Measurements from ENCODE around the gene NIN. TPM values are rescaled to one million over a fixed set of nuclear protein-coding genes. Genes with fewer than 3 reads are reported as not detected.
"Not testable (repeated sequence)": the region's sequence is repeated elsewhere in the genome, so short reads cannot be mapped to it uniquely, and the experiment has no call there.

The NIN gene
- total and polyA plus RNA-seq, 5 experiments from 2014 or later: 37.1 to 137 (median 60.2) TPM

DNA sequence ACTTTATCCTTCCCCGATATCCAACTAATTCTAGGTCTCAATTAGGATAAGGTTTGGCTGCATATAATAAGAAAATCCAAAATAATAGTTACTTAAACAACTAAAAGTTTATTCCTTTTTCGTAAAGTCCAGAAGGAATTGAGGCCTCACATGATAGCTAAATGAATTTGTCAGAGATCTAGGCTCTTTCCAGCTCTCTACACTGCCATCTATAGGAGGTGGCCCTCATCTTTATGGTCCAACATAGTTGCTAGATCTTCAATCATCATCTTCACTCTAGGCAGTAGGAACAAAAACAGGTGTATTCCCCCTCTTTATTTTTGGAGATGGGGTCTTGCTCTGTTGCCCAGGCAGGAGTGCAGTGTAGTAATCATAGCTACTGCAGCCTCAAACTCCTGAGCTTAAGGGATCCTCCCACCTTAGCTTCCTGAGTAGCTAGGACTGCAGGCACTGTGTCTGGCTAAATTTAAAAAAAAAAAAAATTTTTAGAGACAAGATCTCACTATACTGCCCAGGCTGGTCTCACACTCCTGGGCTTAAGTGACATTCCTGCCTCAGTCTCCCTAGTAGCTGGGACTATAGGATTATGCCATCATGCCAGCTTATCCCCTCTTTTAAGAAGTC, 116.4 kb downstream of the NIN start:
- Mint-ChIP-seq H3K9me3 (no peaks in the 10 kb centered on the region), H3K27ac (no peak overlapping the region), H3K4me1 (no peaks in the 10 kb centered on the region), H3K4me3 (no peak overlapping the region), H3K27me3 (peaks cover 0 to 4% (median 2%) of the 10 kb centered on the region in 5 donors), H3K36me3 (no peaks in the 10 kb centered on the region)
- POLR2A ChIA-PET: interaction anchor here (0.6 kb wide), 1 partner anchor 946 kb away, joined by 3 read pairs; the partner anchor contains the start of gene KLHDC2
- ATAC-seq: no peak
- peak in 1 of 10 donors; percentile 26 for DNase-seq

DNA sequence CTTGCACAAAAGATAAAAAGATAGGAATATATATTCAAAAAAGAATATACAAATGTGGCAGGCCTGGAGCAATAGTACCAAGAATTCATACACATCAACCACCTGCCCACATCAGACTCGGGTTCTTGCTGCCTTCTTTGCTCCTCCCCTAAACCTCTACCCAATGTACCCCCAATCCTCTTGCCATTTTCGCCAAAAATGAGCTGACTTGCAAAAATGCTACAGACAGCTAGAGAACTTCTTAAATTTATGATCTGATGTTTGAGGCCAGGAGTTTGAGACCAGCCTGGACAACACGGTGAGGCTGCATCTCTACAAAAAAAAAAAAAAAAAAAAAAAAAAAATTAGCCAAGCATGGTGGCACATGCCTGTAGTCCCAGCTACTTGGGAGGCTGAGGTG, 119.9 kb downstream of the NIN start:
- Mint-ChIP-seq H3K27ac (no peak overlapping the region), H3K4me3 (no peak overlapping the region), H3K9me3 (no peaks in the 10 kb centered on the region), H3K27me3 (peaks cover 0 to 4% (median 2%) of the 10 kb centered on the region in 5 donors), H3K4me1 (no peaks in the 10 kb centered on the region), H3K36me3 (no peaks in the 10 kb centered on the region)
- DNase-seq: no peak
- POLR2A ChIA-PET: no interaction called here
- no peak for ATAC-seq

DNA sequence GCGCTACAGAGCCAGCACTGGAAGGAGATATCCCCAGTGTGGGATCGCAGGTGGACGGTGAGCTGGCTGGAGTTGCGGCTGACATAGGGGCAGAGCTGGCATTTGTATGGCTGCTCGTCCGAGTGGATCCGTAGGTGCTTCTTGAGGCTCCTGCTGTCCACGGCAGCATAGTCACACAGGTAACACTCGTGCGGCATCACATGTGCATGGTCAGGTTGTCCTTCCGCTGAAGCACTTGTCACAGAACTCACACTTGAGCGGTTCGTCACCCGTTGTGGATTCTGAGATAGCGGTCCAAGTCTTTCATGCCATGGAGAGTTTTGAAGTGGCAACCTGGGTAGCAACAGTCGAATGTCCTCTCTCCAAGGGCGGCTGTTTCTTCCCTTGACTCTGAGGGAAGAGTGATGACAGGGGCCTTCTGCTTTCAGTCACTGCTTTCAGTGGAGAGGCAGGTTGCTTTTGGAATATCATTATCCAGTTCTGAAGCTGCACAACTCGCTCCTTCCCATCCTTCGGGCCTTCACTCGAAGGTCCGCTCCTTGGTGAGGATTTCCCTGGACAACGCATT, 125.9 kb downstream of the NIN start:
- Mint-ChIP-seq H3K4me1 (no peaks in the 10 kb centered on the region), H3K4me3 (no peak overlapping the region), H3K27me3 (peaks cover 2 to 16% (median 6%) of the 10 kb centered on the region in 5 donors), H3K36me3 (peaks cover 0 to 2% (median 0%) of the 10 kb centered on the region in 3 donors), H3K9me3 (peaks cover 0 to 6% (median 0%) of the 10 kb centered on the region in 9 donors), H3K27ac (no peak overlapping the region)
- ATAC-seq: no peak
- DNase-seq: no peak
- POLR2A ChIA-PET: no interaction called here

DNA sequence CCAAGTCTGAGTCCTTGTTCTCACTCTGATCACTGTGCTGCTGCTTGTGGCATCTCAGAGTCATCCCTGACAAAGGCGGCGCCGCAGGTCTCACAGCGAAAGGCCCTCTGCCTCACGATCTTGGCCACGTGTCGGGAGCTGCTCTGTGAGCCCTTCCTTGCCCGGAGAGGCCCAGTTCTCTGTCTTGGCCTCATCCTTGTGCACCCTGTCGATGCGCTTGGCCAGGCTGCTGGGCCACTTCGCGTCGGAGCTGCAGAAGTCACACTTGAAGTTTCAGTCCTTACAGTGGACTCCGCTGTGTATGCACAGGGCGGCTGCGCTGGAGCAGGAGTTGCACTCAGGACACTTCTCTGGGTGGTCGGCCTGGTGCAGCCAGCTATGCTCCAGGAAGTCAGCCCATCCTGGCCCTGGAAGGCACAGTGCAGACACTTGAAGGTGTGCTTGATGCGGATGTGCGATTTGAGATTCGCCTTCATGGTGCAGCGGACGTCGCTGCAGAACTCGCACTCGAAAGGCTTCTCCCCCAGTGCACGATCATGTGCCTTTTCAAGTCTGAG, 126.4 kb downstream of the NIN start:
- no peak for ATAC-seq
- DNase-seq: no peak
- no peak overlapping the region for H3K4me3 Mint-ChIP-seq
- H3K27ac Mint-ChIP-seq: no peak overlapping the region
- peaks cover 6 to 16% (median 7%) of the 10 kb centered on the region in 5 donors for H3K27me3 Mint-ChIP-seq
- peaks cover 0 to 6% (median 0%) of the 10 kb centered on the region in 9 donors for H3K9me3 Mint-ChIP-seq
- POLR2A ChIA-PET: no interaction called here
- H3K36me3 Mint-ChIP-seq: peaks cover 0 to 2% (median 0%) of the 10 kb centered on the region in 3 donors
- no peaks in the 10 kb centered on the region for H3K4me1 Mint-ChIP-seq

DNA sequence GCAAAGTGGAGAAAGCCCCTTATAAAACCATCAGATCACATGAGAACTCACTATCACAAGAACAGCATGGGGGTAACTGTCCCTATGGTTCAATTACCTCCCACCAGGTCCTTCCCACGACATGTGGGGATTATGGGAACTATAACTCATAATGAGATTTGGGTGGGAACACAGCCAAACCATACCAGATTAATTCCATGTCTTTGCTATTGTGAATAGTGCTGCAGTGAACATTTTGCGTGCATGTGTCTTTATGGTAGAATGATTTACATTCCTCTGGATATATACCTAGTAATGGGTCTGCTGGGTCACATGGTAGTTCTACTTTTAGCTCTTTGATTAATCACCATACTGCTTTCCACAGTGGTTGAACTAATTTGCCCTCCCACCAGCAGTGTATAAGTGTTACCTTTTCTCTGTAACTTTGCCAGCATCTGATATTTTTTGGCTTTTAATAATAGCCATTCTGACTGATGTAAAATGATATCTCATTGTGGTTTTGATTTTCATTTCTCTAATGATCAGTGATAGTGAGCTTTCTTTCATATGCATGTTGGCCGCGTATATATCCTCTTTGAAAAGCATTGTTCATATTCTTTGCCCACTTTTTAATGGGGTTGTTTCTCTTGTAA, 133.2 kb downstream of the NIN start:
- H3K4me1 Mint-ChIP-seq: no peaks in the 10 kb centered on the region
- H3K36me3 Mint-ChIP-seq: peaks cover 0 to 14% (median 12%) of the 10 kb centered on the region in 3 donors
- no peak overlapping the region for H3K4me3 Mint-ChIP-seq
- ATAC-seq (no peak), DNase-seq (no peak)
- H3K27me3 Mint-ChIP-seq: peaks cover 2 to 16% (median 7%) of the 10 kb centered on the region in 5 donors
- H3K9me3 Mint-ChIP-seq: peaks cover 0 to 32% (median 8%) of the 10 kb centered on the region in 9 donors
- H3K27ac Mint-ChIP-seq: no peak overlapping the region
- POLR2A ChIA-PET: no interaction called here

DNA sequence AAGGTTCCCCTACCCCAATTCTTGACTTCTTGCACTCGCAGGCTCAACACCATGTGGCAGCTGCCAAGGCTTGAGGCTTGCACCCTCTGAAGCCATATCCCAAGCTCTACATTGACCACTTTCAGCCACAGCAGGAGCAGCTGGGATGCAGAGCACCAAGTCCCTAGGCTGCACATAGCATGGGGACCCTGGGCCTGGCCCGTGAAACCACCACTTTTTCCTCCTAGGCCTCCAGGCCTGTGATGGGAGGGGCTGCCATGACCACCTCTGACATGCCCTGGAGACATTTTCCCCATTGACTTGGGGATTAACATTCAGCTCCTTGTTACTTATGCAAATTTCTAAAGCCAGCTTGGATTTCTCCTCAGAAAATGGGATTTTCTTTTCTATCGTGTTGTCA, 136.7 kb downstream of the NIN start:
- POLR2A ChIA-PET: not testable (repeated sequence)

DNA sequence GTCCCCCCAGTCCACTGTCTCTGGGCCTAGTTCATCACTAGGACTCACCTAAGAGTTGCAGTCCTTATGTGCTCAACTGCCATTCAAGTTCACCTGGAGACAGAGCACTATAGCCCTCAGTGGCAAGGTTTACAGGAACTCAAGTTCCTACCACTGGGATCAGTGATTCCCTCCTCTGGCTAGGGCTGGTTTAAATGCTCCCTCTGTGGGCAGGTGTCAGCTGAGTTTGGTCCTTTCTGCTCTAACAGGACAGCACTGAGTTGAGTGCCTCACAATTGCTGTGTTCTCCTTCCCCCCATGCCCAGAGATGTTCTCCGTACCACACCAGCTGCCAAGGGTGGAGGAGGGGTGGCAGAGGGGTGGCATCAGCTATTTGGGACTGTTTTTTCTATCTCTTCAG, 142.1 kb downstream of the NIN start:
- POLR2A ChIA-PET: no interaction called here
- Mint-ChIP-seq H3K27me3 (peaks cover 0 to 3% (median 0%) of the 10 kb centered on the region in 5 donors), H3K36me3 (peaks cover 0 to 46% (median 22%) of the 10 kb centered on the region in 3 donors)

More for the DNA sequence above, 136.7 kb downstream of the NIN start:
- H3K27me3 Mint-ChIP-seq, H3K27ac Mint-ChIP-seq, H3K4me1 Mint-ChIP-seq, H3K4me3 Mint-ChIP-seq, ATAC-seq, DNase-seq: not testable (repeated sequence)
- peaks cover 0 to 34% (median 21%) of the 10 kb centered on the region in 3 donors for H3K36me3 Mint-ChIP-seq
- peaks cover 0 to 44% (median 25%) of the 10 kb centered on the region in 9 donors for H3K9me3 Mint-ChIP-seq

DNA sequence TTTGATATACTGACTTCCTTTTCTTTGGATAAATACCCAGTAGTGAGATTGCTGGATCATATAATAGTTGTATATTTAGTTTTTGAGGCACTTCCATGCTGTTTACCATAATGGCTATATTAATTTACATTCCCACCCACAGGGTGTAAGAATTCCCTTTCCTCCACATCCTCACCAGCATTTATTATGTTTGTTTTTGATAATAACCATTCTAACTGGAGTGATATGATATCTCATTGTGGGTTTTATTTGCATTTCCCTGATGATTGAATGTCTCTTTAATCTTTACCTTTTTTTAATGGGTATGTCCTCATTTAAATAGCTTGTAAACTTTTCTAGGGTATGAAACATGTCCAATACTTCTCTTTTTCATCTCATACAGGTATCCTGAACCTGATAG, 151.3 kb downstream of the NIN start:
- peaks cover 4 to 16% (median 5%) of the 10 kb centered on the region in 4 donors for H3K4me1 Mint-ChIP-seq
- H3K36me3 Mint-ChIP-seq: no peaks in the 10 kb centered on the region
- H3K27me3 Mint-ChIP-seq: no peaks in the 10 kb centered on the region
- H3K27ac Mint-ChIP-seq: no peak overlapping the region
- DNase-seq (no peak), ATAC-seq (no peak)
- POLR2A ChIA-PET: no interaction called here
- H3K9me3 Mint-ChIP-seq: no peaks in the 10 kb centered on the region
- H3K4me3 Mint-ChIP-seq: no peak overlapping the region

More for the DNA sequence above, 142.1 kb downstream of the NIN start:
- Mint-ChIP-seq H3K4me1 (no peaks in the 10 kb centered on the region), H3K9me3 (peaks cover 0 to 56% (median 24%) of the 10 kb centered on the region in 9 donors), H3K4me3 (no peak overlapping the region), H3K27ac (no peak overlapping the region)
- DNase-seq (no peak), ATAC-seq (no peak)

DNA sequence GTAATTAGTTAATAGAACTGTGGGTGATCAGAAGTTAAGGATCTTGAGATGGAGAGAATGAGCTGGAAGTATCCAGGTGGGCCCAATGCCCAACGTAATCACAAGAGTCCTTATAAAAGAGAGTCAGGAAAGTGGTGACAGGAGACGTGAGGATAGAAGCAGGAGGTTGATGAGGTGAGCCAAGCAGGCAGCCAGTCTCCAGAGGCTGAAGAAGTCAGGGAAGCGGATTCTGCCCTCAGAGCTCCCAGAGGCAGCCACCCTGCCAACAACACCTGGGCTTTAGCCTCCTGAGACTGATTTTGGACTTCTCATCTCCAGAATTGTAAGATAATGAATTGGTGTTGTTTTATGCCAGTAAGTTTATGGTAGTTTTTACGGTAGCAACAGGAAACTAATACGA, 152.8 kb downstream of the NIN start:
- Mint-ChIP-seq H3K4me1 (peaks cover 4 to 16% (median 5%) of the 10 kb centered on the region in 4 donors), H3K36me3 (no peaks in the 10 kb centered on the region), H3K4me3 (no peak overlapping the region), H3K27ac (no peak overlapping the region), H3K9me3 (no peaks in the 10 kb centered on the region), H3K27me3 (no peaks in the 10 kb centered on the region)
- no peak for ATAC-seq
- POLR2A ChIA-PET: no interaction called here
- DNase-seq: no peak

DNA sequence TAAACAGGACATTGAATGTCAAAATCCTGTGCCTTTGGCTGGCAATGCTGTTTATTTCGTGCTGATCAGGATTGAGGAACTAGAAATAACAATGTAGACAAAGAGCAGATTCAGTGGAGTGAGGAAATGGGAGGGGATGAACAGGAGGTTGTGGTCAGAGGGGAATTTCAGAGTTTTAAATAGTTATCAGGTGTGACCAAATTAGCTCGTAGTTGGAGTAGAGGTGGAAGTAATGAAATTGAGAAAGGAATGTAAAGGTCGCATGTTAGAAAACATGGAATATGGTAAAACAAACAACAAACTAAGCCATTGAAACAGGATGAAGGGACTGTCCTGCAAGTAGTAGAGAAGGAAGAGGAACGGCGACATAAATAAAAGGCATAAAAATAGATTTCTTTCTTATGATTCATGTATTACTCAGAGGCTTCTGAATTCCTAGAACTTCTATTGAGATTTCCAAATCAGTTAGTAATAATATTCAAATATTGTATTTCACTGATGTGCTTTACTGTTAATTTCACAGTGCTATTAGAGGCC, 153.4 kb downstream of the NIN start:
- POLR2A ChIA-PET: no interaction called here
- no peak for ATAC-seq
- no peaks in the 10 kb centered on the region for H3K27me3 Mint-ChIP-seq
- peak overlapping the region in 1 of 10 donors; percentile 70 for H3K4me3 Mint-ChIP-seq
- H3K4me1 Mint-ChIP-seq: peaks cover 4 to 16% (median 5%) of the 10 kb centered on the region in 4 donors
- H3K9me3 Mint-ChIP-seq: no peaks in the 10 kb centered on the region
- no peaks in the 10 kb centered on the region for H3K36me3 Mint-ChIP-seq
- no peak for DNase-seq
- peak overlapping the region in 3 of 10 donors; percentile 2 to 78 (median 63) for H3K27ac Mint-ChIP-seq

DNA sequence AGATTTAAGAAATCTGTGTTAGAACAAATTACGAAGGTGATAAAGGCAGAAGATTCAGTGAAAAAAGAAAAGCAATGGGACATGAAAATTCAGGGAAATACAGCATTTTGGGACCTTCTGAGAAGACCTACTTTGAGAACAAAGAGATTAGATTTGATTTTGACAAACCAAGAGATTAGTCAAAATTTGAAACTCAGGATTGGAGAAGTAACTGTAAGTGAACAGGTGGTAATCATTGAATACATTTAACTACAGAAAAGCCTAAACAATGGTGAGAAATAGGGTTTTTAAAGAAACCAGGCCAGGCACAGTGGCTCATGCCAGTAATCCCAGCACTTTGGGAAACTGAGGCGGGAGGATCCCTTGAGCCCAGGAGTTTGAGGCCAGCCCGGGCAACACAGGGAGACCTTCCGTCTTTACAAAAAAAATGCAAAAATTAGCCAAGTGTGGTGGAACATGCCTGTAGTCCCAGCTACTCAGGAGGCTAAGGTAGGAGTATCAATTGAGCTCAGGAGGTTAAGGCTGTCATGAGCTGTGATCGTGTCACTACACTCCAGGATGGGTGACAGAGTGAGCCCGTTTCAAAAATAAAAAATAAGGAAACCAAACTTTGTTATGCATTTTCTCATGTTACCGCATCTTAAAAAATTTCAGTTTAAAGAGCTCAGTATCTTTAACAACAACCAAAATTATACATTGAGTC, 154.0 kb downstream of the NIN start:
- Mint-ChIP-seq H3K27me3 (no peaks in the 10 kb centered on the region), H3K36me3 (no peaks in the 10 kb centered on the region), H3K9me3 (no peaks in the 10 kb centered on the region), H3K27ac (peak overlapping the region in 3 of 10 donors; percentile 2 to 78 (median 63)), H3K4me3 (peak overlapping the region in 1 of 10 donors; percentile 70), H3K4me1 (peaks cover 4 to 16% (median 5%) of the 10 kb centered on the region in 4 donors)
- ATAC-seq (no peak), DNase-seq (no peak)
- POLR2A ChIA-PET: no interaction called here

DNA sequence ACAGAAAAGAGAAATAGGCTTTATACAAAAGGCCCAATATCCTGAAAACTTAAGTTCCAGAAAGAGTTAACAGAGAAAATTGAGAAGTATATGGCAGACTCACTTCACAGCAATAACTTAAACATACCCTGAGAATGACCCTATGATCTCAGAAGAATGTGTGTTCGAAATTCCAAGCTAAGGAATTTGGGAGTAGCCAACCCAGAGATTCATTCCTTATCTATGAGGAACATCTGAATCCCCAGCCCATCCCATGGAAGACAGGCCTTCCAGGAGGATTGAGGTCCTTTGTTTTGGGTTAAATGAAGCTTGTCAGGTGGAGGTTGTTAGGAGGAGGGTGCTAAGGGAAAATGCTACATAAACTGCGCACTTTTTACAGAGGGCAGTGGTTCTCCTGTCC, 155.4 kb downstream of the NIN start:
- Mint-ChIP-seq H3K4me3 (no peak overlapping the region), H3K27me3 (no peaks in the 10 kb centered on the region), H3K9me3 (no peaks in the 10 kb centered on the region), H3K4me1 (peaks cover 4 to 16% (median 5%) of the 10 kb centered on the region in 4 donors), H3K27ac (no peak overlapping the region), H3K36me3 (no peaks in the 10 kb centered on the region)
- POLR2A ChIA-PET: no interaction called here
- DNase-seq (no peak), ATAC-seq (no peak)
